ENCODE data around the gene SEMA6A. TPM values are rescaled to one million over a fixed set of nuclear protein-coding genes. Genes with fewer than 3 reads are reported as not detected.

Gene SEMA6A
- polyA plus RNA-seq, 3 donors from 2014 or later: 0.19 to 0.80 TPM; not detected in 1

DNA sequence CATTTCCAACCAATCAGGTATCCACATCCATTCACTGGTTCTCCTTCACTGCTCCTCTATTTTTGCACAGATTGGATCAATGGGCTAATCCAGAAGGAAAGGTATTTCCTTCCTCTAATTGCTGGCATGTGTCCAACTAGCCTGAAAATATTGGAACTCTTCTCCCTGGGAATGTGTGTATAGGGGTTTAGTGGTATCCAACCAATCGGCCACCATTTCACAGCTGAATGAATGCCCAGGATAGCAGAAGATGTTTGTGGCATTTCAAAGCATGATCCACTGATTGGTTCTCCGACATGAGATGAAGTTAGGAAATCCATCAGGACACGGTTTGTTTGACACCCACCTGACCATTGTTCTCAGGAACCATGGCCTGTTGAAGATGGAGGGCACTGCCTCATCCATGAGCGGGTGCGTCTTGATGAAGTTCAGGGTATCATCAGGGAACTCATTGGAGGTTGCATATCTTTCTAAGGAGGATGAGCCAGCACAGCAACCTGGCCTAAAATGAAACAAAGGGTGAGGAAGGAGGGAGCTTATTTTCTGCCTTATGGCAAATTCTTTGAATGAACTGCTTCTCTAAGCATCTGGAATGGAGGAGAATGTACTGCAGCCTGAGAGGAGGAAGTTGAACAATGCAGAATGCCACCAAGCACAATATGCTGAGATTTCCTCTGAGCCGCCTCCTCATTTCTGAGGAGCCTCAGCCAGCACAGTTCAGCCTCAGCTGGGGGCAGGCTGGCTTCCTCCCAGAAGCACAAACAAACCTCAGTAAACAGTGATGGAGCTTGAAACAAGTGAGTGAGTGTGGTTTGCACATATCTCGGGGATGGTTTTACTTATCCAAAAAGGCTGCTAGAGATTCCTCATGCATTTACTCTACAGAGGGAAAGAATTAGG lies 94.6 kb downstream of the SEMA6A start:
- no peak for DNase-seq
- Mint-ChIP-seq H3K4me1 (peaks cover 0 to 11% of the 10 kb centered on the region in 2 donors), H3K36me3 (peaks cover 20 to 23% (median 21%) of the 10 kb centered on the region in 3 donors), H3K4me3 (no peak overlapping the region), H3K9me3 (peaks cover 5 to 20% (median 9%) of the 10 kb centered on the region in 6 donors), H3K27me3 (ENCODE audit: low read depth in 3 of 3) (peaks cover 0 to 3% (median 0%) of the 10 kb centered on the region in 3 donors), H3K27ac (no peak overlapping the region)

DNA sequence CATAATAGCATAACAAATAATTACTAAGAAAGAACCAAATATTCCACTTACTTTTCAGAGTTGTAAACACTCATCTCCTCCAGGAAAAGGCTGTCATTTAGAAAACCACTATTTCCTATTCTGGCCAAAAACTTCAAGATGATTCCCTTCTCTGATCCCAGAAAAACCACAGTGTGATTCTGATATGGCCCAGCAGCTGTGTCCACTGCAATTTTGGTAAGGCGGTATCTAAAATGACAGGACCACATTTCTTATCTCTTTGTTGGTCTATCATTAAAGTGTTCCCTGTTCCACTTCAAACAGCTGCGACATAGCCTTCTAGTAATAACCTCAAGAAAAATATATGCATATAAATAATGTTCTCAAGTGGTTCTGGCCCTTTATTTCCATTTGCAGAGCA lies 96.1 kb downstream of the SEMA6A start:
- no peak for DNase-seq
- Mint-ChIP-seq H3K9me3 (peaks cover 5 to 20% (median 9%) of the 10 kb centered on the region in 6 donors), H3K4me1 (peaks cover 0 to 11% of the 10 kb centered on the region in 2 donors), H3K4me3 (no peak overlapping the region), H3K36me3 (peaks cover 20 to 23% (median 21%) of the 10 kb centered on the region in 3 donors), H3K27me3 (ENCODE audit: low read depth in 3 of 3) (no peaks in the 10 kb centered on the region), H3K27ac (no peak overlapping the region)

DNA sequence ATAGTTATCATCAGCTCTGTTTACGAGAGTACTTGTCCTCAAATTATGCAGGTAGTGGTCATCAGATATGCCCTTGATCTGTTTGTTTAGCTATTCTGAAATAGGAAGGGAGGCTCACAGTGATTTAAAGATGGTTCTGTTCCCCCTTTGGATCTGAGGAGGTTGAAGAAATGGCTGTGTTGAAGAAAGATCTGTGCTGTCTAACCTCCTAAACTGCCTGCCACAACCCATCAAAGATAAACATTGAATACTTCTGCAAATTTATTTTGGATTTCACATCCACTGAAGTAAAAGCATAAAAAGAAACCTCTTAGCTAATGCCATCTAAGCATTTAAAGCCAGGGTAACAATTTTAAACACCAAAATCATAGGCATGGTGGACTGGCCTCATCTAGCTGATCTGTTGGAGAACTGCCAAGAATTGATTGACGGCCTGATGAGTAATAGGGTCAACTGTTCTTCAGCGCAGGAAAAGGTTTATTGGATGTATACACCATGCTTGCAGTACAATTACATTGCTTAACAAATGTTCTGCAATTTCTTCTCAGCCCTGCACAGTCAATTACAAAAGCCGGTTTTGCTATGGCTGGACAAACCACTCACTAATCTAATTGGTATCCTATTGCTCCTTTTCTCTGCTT lies 97.6 kb downstream of the SEMA6A start:
- H3K4me3 Mint-ChIP-seq: no peak overlapping the region
- peaks cover 5 to 20% (median 9%) of the 10 kb centered on the region in 6 donors for H3K9me3 Mint-ChIP-seq
- peaks cover 20 to 27% (median 23%) of the 10 kb centered on the region in 3 donors for H3K36me3 Mint-ChIP-seq
- DNase-seq: no peak
- no peak overlapping the region for H3K27ac Mint-ChIP-seq
- peaks cover 0 to 11% of the 10 kb centered on the region in 2 donors for H3K4me1 Mint-ChIP-seq
- no peaks in the 10 kb centered on the region for H3K27me3 Mint-ChIP-seq (ENCODE audit: low read depth in 3 of 3)

DNA sequence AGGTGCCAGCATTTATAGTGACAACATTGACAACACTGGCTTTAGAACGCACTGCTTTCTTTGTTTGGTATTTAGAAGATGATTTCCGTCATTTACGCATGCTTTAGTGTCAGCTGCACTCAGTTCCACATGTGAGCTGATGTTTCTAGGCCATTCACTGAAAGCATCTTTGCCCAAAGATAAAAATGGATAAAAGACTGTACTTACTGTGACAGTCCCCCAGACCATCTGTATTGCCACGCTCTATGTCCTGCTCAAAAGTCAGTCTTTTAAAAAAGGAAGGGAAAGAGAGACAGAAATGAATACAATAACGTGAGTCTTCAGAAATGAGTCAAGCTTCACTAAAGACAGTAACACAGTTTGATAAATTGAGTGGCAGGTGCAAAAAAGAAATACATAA lies 99.3 kb downstream of the SEMA6A start:
- peaks cover 20 to 24% (median 23%) of the 10 kb centered on the region in 3 donors for H3K36me3 Mint-ChIP-seq
- no peak for DNase-seq
- peaks cover 0 to 11% of the 10 kb centered on the region in 2 donors for H3K4me1 Mint-ChIP-seq
- peaks cover 5 to 20% (median 9%) of the 10 kb centered on the region in 6 donors for H3K9me3 Mint-ChIP-seq
- H3K4me3 Mint-ChIP-seq: no peak overlapping the region
- no peaks in the 10 kb centered on the region for H3K27me3 Mint-ChIP-seq (ENCODE audit: low read depth in 3 of 3)
- H3K27ac Mint-ChIP-seq: no peak overlapping the region

DNA sequence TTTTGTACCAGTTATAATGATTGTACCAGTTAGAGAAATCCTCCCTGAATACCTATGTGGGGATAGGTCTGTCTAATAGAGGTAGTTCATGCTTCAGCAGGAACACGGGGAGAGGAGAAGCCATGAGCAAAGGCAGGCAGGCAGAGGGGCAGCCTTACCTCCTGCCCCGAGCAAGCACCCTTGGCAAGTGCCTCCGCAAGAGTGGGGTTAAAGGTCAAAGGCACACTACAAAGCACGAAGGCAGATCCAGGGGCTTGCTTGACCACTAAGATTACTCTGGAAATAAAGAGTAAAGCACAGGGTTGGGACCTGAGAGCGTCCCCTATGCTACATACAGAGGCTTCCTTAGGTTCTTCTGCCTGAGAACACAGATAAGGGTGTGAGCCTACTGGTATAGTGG lies 100.9 kb downstream of the SEMA6A start:
- H3K36me3 Mint-ChIP-seq: peaks cover 16 to 25% (median 23%) of the 10 kb centered on the region in 3 donors
- peaks cover 4 to 20% (median 8%) of the 10 kb centered on the region in 6 donors for H3K9me3 Mint-ChIP-seq
- H3K4me1 Mint-ChIP-seq: peaks cover 0 to 10% of the 10 kb centered on the region in 2 donors
- no peak overlapping the region for H3K4me3 Mint-ChIP-seq
- H3K27me3 Mint-ChIP-seq (ENCODE audit: low read depth in 3 of 3): no peaks in the 10 kb centered on the region
- no peak for DNase-seq
- H3K27ac Mint-ChIP-seq: no peak overlapping the region

DNA sequence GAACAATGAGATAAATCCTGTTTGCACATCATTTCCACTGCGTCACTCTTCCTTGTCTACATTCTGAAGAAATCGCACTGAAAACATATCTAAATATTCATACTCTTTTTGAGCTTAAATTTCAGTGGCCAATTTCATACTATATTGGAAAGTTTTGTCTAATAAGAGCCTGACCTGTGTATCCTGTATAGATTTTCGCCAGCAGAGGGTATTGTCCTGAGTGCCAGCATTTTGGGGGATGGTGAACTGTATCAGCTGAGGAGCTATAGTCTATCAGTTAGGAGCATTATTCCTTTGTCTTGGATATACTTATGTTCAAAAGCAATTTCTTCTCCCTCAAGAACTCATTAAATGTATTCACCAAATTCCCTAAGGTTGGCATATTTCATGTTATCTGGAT lies 102.3 kb downstream of the SEMA6A start:
- Mint-ChIP-seq H3K4me1 (no peaks in the 10 kb centered on the region), H3K27me3 (ENCODE audit: low read depth in 3 of 3) (no peaks in the 10 kb centered on the region), H3K4me3 (no peak overlapping the region), H3K9me3 (peaks cover 5 to 13% (median 8%) of the 10 kb centered on the region in 6 donors), H3K27ac (no peak overlapping the region), H3K36me3 (peaks cover 11 to 20% (median 13%) of the 10 kb centered on the region in 3 donors)
- no peak for DNase-seq

DNA sequence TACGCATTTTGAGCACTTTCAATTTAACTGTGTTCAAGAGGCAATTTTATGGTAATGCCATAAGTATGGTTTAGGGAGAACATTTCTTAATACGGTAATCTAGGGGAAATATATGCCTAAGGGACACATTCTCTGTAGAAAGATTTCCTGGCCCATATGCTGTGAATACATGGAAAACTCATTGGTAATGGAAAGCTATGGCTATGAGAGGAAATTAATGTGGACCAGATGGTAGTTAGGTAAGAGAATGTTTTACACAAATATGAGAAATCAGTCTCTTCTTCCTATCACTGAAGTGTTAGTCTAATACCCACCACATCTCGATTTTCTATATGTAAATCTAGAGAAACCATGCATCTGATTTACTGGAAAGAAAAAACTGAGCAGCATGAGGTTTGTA lies 105.0 kb downstream of the SEMA6A start:
- DNase-seq: no peak
- Mint-ChIP-seq H3K4me3 (no peak overlapping the region), H3K4me1 (no peaks in the 10 kb centered on the region), H3K27ac (no peak overlapping the region), H3K36me3 (peaks cover 4 to 6% (median 6%) of the 10 kb centered on the region in 3 donors), H3K9me3 (peaks cover 0 to 6% (median 0%) of the 10 kb centered on the region in 6 donors), H3K27me3 (ENCODE audit: low read depth in 3 of 3) (peaks cover 0 to 2% (median 0%) of the 10 kb centered on the region in 3 donors)

DNA sequence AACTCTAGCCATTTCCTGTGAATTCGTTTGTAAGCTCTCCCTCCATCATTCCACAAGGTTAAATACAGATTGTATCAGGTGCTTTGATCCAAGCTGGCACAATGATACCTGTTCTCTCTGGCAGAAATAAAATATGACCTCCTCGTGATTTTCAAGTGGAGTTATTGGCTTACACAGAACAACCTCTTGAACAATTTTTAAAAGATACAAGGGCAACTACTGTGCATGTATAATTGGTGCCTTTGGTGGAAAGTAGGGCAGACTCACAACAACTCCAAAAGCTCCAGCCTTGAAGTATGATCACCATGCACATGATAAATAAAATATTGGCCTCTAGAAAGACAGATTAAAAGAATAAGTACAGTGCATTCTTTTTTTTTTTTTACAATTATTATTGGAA lies 106.0 kb downstream of the SEMA6A start:
- H3K36me3 Mint-ChIP-seq: peaks cover 4 to 11% (median 10%) of the 10 kb centered on the region in 3 donors
- no peak overlapping the region for H3K27ac Mint-ChIP-seq
- DNase-seq: no peak
- H3K4me3 Mint-ChIP-seq: no peak overlapping the region
- peaks cover 0 to 9% (median 0%) of the 10 kb centered on the region in 6 donors for H3K9me3 Mint-ChIP-seq
- H3K27me3 Mint-ChIP-seq (ENCODE audit: low read depth in 3 of 3): peaks cover 0 to 2% (median 0%) of the 10 kb centered on the region in 3 donors
- H3K4me1 Mint-ChIP-seq: no peaks in the 10 kb centered on the region

DNA sequence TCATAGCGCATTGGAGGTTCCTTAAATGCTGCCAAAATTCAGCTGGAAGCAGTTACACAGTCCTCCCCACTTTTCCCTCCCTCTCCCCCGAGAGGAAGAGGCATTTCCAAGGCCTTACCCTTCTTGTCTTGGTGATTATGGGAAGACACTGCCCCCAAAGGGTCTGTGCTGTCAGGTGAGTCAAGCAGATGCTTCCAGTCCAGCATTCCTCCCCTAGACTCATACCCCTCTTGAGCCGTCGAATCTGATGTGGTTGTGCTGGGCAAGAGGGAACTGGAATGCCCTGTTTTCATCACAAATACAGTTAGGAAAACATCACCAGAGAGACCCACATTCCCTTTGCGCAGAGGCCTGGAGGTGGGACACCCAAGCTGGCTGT lies 107.2 kb downstream of the SEMA6A start:
- H3K27ac Mint-ChIP-seq: no peak overlapping the region
- peaks cover 4 to 11% (median 8%) of the 10 kb centered on the region in 3 donors for H3K36me3 Mint-ChIP-seq
- no peaks in the 10 kb centered on the region for H3K4me1 Mint-ChIP-seq
- no peak overlapping the region for H3K4me3 Mint-ChIP-seq
- H3K9me3 Mint-ChIP-seq: peaks cover 0 to 9% (median 0%) of the 10 kb centered on the region in 6 donors
- no peak for DNase-seq
- H3K27me3 Mint-ChIP-seq (ENCODE audit: low read depth in 3 of 3): peaks cover 0 to 2% (median 0%) of the 10 kb centered on the region in 3 donors

DNA sequence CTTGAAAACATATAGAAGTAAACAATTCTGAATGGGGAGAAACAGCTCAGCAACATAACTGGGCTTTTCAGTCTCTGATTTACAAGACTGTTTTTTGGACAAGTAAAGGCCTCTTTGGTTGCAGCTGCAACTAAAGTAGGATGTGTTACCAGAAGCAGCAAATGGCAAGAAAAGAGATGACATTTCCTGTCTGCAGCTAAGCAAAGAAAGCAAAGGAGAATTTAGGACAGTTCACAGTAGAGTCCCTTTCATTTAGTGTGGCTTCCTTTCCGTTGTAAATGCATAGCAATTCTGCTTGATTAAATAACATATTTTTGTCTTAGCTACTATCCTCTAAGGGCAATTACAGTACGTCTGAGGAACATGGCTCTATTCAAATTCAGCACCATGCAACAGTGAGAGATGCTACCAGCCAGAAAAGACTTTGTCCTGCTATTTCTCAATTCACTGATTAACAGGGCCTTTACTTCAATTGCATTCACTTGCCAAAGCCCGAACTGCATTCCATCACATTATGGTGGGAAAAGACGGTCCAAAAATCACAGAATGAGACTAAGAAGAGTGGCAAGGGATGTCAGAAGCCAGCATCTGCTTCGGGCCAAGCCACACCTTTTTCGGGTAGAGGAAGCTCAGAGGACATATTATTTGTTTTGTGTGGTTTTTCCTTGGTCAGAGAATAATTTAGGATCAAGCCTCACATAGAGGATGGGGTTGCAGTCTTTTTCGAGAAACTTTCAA lies 107.7 kb downstream of the SEMA6A start:
- peaks cover 0 to 2% (median 0%) of the 10 kb centered on the region in 3 donors for H3K27me3 Mint-ChIP-seq (ENCODE audit: low read depth in 3 of 3)
- H3K27ac Mint-ChIP-seq: no peak overlapping the region
- H3K4me3 Mint-ChIP-seq: no peak overlapping the region
- no peaks in the 10 kb centered on the region for H3K4me1 Mint-ChIP-seq
- peaks cover 4 to 11% (median 4%) of the 10 kb centered on the region in 3 donors for H3K36me3 Mint-ChIP-seq
- peaks cover 0 to 9% (median 0%) of the 10 kb centered on the region in 6 donors for H3K9me3 Mint-ChIP-seq
- DNase-seq: no peak

DNA sequence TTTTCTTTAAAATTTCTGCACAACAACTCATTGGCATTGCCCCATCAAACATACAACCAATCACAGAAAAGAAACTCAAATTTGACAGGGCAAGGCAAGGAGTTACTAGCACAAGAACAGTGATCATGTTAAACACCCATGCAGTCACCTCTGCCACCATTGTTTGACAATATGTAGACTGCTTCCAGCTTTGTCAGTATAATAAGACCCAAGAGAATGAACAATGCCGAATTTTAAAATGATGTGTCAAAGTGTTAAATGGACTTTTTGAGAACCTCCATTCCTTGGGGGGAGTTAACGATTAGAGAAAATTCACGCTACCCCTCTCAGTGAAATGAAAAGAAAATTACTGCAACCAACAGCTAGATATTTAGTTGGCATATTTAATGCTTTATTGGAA lies 109.2 kb downstream of the SEMA6A start:
- Mint-ChIP-seq H3K4me3 (no peak overlapping the region), H3K27ac (no peak overlapping the region), H3K36me3 (peaks cover 4 to 11% (median 4%) of the 10 kb centered on the region in 3 donors), H3K9me3 (peaks cover 0 to 7% (median 0%) of the 10 kb centered on the region in 6 donors), H3K4me1 (no peaks in the 10 kb centered on the region), H3K27me3 (ENCODE audit: low read depth in 3 of 3) (peaks cover 0 to 2% (median 0%) of the 10 kb centered on the region in 3 donors)
- no peak for DNase-seq

DNA sequence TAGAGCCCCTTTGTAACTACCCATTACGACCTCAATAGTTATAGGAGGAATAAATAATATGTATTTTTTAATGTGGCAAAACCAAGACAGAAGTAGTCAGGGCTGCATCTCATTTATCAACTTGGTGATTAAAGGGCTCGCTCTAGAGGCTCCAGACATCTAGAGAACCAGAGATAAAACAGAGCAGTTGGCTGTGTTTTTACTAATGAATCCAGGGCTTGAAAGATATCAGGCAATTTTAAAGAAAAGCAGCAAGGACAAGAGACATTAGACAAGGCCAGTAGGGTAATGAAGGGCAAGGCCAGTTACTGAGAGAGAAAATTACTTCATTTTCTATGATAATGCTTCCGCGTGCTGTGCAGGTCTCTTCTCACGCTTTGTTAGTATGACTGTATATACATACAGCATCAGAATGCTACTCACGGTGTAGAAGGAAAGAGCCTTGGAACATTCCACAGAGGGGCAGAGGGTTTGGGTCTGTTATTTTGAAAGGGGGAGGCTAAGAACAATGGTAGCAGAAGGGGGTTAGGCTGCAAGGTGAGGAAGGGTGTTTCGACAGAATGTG lies 110.4 kb downstream of the SEMA6A start:
- H3K36me3 Mint-ChIP-seq: peaks cover 4 to 12% (median 4%) of the 10 kb centered on the region in 3 donors
- no peak overlapping the region for H3K4me3 Mint-ChIP-seq
- H3K9me3 Mint-ChIP-seq: peaks cover 0 to 7% (median 0%) of the 10 kb centered on the region in 6 donors
- no peak overlapping the region for H3K27ac Mint-ChIP-seq
- peaks cover 0 to 2% (median 0%) of the 10 kb centered on the region in 3 donors for H3K27me3 Mint-ChIP-seq (ENCODE audit: low read depth in 3 of 3)
- no peak for DNase-seq
- H3K4me1 Mint-ChIP-seq: no peaks in the 10 kb centered on the region

DNA sequence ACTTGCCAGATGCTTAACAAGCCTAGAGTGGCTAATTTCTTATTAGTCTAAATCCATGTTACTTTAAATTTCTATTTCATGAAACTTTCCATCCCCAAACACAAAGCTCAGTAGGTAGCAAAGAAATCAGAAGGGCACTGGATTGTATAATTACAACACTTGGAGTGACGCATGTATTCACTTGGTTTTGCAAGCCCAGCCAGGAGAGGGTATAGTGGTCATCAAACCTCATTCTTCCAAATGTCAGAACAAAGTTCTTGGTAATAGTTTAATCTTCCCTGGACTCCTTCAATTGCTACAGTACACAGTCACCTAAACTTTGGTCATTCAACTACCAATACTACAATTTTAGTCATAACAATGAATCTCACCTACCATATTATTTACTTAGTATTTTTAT lies 112.1 kb downstream of the SEMA6A start:
- H3K4me3 Mint-ChIP-seq: no peak overlapping the region
- no peak overlapping the region for H3K27ac Mint-ChIP-seq
- peaks cover 0 to 3% (median 0%) of the 10 kb centered on the region in 6 donors for H3K9me3 Mint-ChIP-seq
- H3K4me1 Mint-ChIP-seq: no peaks in the 10 kb centered on the region
- no peak for DNase-seq
- H3K27me3 Mint-ChIP-seq (ENCODE audit: low read depth in 3 of 3): peaks cover 0 to 2% (median 0%) of the 10 kb centered on the region in 3 donors
- peaks cover 4 to 9% (median 4%) of the 10 kb centered on the region in 3 donors for H3K36me3 Mint-ChIP-seq
